GM10248 (cell line): ENCODE data around the gene HNRNPA2B1.

Source experiments
- CTCF ChIA-PET: fragments of 300-600 bp; sonication (Branson Sonifier 250); formaldehyde crosslinking; extraction: SDS; loops from one replicate; lab custom pipeline; 2021; ENCODE audit warnings: antibody characterized with exemption; lab: Yijun Ruan, JAX
- POLR2A ChIA-PET: fragments of 350-650 bp; sonication (Branson Sonifier 250); formaldehyde crosslinking; extraction: SDS; loops from one replicate; lab custom pipeline; 2020; ENCODE audit warnings: antibody characterized with exemption; lab: Yijun Ruan, JAX
- DNase-seq: peaks from one replicate; pipeline ENCODE4 v3.0.0; 2012; ENCODE audit errors: extremely low spot score
- TF ChIP-seq, protein P1 (sequence below): IDR thresholded peaks from 2 replicates; pipeline ENCODE4 v1.5.1; 2012; ENCODE audit warnings: mild to moderate bottlenecking, low read depth; ENCODE audit errors: extremely low read depth, missing control alignments, control extremely low read depth

The HNRNPA2B1 gene

DNA sequence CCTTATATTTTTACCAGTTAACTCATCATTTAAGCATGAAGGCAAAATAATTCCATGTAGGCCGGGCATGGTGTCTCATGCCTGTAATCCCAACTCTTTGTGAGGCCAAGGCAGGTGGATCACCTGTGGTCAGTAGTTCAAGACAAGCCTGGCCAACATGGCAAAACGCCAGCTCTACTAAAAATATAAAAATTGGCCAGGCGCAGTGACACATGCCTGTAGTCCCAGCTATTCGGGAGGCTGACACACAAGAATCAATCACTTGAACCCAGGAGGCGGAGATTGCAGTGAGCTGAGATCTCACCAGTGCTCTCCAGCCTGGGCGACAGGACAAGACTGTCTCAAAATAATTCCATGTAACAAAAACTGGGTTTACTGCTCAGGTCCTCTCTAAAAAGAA, 18.3 kb downstream of the HNRNPA2B1 start:
- ChIA-PET CTCF (interaction anchor here (0.8 to 3.0 kb wide), 6 partner anchors 8 to 290 kb away, joined by 3 to 12 read pairs (median 4); no protein-coding TSS in a partner anchor), POLR2A (interaction anchor here (0.7 to 1.3 kb wide), 5 partner anchors 11 to 22 kb away, joined by 3 to 5 read pairs (median 3); no protein-coding TSS in a partner anchor)
- TF ChIP-seq, protein P1, sequence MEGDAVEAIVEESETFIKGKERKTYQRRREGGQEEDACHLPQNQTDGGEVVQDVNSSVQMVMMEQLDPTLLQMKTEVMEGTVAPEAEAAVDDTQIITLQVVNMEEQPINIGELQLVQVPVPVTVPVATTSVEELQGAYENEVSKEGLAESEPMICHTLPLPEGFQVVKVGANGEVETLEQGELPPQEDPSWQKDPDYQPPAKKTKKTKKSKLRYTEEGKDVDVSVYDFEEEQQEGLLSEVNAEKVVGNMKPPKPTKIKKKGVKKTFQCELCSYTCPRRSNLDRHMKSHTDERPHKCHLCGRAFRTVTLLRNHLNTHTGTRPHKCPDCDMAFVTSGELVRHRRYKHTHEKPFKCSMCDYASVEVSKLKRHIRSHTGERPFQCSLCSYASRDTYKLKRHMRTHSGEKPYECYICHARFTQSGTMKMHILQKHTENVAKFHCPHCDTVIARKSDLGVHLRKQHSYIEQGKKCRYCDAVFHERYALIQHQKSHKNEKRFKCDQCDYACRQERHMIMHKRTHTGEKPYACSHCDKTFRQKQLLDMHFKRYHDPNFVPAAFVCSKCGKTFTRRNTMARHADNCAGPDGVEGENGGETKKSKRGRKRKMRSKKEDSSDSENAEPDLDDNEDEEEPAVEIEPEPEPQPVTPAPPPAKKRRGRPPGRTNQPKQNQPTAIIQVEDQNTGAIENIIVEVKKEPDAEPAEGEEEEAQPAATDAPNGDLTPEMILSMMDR, result no peak
- no peak for DNase-seq

DNA sequence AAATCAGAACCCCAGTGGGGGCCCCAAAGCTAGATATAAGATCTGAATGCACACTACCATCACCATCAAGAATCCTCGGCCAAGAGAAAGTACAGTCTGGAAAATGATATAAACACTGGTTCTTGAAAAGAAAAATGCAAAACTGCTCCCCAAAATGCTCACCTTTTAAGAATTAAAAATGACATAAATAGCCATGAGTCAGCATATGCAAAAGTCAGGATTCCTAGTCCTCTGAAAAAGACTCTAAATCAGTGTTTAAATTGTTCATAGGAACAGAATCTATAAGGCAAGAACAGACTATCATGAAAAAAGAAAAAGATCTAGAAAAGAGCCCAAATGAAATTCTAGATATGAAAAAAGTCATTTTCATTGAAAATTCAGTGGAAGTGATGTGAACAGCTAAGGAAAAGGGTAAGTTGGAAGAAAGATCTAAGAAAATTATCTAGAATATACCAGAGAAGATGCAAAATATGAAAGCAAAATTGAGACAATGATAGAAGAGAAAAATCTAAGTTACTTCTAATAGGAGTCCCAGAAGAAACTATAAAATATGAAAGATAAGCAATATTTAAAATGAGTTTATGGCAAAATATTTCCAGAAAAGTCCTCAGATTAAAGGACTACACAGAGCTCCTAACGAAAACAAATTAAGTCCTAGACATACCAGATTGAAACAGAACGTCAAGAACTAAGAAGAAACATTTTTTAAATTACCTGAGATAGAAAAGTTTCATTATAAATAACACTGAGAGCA, 18.9 kb downstream of the HNRNPA2B1 start:
- TF ChIP-seq, protein P1, result no peak
- DNase-seq, result no peak
- ChIA-PET CTCF (interaction anchor here (0.8 to 3.0 kb wide), 6 partner anchors 8 to 91 kb away, joined by 3 to 12 read pairs (median 6); no protein-coding TSS in a partner anchor), POLR2A (interaction anchor here (0.7 to 1.3 kb wide), 3 partner anchors 9 to 19 kb away, joined by 3 to 5 read pairs (median 5); no protein-coding TSS in a partner anchor)

DNA sequence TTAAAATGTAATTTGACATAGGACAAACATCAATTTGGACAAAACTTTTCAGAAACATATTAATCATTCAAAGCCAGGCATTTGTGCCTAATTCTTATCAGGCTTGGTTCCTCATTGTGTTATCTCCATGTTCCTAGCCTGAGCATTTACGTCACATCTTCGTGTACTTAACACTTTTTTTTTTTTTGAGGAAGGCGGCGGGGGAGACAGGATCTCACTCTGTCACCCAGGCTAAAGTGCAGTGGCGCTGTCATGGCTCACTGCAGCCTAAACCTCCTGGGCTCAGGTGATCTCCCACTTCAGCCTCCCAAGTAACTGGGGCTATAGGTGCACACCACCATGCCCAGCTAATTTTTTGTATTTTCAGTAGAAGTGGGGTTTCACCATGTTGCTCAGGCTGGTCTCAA, 19.8 kb downstream of the HNRNPA2B1 start:
- CTCF ChIA-PET, result interaction anchor here (0.9 to 3.0 kb wide), 6 partner anchors 8 to 90 kb away, joined by 3 to 12 read pairs (median 4); no protein-coding TSS in a partner anchor
- TF ChIP-seq, protein P1, result no peak
- no peak for DNase-seq
- POLR2A ChIA-PET, result interaction anchor here (0.7 to 1.8 kb wide), 5 partner anchors 8 to 17 kb away, joined by 3 to 7 read pairs (median 3); no protein-coding TSS in a partner anchor

DNA sequence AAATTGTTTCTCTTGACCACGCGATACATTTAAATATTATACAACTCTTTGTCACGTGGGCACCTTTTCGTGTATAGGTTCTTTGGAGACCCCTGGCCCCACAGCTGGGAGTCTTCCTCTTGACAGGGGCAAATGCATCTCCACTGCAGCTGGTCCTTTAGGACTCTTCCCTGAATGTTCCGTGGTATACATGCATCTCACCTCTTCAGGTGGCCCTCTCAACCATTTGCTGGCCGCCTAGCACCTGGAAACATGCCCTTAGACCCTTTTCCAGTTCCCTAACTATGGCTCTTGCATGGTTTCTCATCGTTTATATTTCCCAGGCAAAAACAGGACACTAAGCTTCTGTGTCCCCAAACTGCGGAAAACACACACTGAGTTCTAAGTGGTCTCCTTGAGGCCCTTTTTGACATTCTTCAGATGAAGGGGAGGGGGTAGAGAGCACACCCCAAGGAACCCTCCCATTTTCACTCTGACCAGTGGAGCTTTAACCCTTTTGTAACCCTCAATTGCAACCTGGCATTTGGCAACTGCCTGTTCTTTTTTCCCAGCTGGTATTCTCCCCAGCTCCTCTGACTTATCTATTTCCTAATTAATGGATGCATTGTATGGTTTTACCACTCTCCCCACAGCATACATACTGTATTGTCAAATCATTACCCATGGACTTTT, 20.6 kb downstream of the HNRNPA2B1 start:
- ChIA-PET CTCF (interaction anchor here (0.9 to 2.4 kb wide), 7 partner anchors 8 to 89 kb away, joined by 3 to 9 read pairs (median 4); partner anchors contain the start of gene NFE2L3), POLR2A (interaction anchor here (0.7 to 1.8 kb wide), 7 partner anchors 9 to 28 kb away, joined by 3 to 7 read pairs (median 4); partner anchors contain the start of gene NFE2L3)
- no peak for DNase-seq
- TF ChIP-seq, protein P1, result no peak

DNA sequence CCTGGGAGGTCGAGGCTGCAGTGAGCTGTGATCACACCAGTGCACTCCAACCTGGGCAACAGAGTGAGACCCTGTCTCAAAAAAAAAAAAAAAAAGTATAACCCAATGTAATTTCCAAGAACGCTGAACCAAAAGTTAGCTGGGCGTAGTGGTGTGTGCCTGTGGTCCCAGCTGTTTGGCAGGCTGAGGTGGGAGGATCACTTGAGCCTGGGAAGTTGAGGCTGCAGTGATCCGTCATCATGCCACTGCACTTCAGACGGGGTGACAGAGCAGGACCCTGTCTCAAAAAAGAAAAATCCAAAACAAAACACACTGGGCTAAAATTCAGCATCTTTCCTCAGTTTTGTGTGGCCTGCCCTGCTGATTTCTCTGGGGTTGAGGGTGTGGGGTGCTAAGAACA, 21.1 kb downstream of the HNRNPA2B1 start:
- ChIA-PET CTCF (interaction anchor here (0.9 to 2.4 kb wide), 3 partner anchors 13 to 28 kb away, joined by 4 to 9 read pairs (median 5); partner anchors contain the start of gene NFE2L3), POLR2A (interaction anchor here (0.9 to 1.8 kb wide), 4 partner anchors 9 to 28 kb away, joined by 3 to 7 read pairs (median 4); partner anchors contain the start of gene NFE2L3)
- TF ChIP-seq, protein P1, result no peak
- no peak for DNase-seq
